ENCODE measurements around the gene CRELD2. TPM values are rescaled to one million over a fixed set of nuclear protein-coding genes. Genes with fewer than 3 reads are reported as not detected.

Gene CRELD2
- total and polyA plus RNA-seq, 2 of the 13 experiments (the other 11 are each of a cell fraction or from before 2014, with no cell fraction given), result 17.2 to 44.7 TPM

DNA sequence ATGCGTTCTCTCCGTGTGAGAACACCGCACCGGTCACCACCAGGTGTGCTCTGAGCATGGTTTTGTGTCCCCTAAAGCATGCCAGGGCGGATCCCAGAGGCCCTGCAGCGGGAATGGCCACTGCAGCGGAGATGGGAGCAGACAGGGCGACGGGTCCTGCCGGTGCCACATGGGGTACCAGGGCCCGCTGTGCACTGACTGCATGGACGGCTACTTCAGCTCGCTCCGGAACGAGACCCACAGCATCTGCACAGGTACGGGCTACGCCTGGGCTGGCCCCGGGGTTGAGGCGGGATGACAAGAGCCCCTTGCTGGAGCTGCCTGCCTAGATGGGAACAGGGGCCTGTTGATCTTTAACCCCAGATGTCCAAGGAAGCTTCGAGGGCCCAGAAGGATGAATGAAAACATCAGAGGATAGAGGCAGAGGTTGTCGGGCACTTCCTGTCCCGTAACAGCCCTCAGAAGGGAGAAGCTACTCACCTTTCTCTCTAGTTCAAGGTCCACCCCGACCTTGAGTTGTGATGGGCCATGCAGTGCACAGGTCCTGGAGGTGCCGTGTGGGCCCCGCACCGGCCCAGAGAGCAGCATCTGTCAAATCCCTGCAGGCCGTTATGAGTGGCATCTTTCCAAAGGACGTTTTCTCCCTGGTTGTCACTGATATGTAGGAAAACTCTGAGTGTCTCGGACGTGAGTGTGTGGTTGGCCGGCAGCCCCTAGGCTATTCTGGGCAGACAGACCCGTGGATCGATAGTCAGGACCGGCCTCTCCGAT lies 3.3 kb downstream of the CRELD2 start:
- Histone ChIP-seq H3K79me2 (ENCODE audit: insufficient read depth, low read length) (peaks cover 9% of the 10 kb centered on the region), H2AFZ (ENCODE audit: low read length) (no peak overlapping the region), H3K4me3 (replicated peaks in 1 of 3; ENCODE audit: insufficient read depth in 1 of 3, low read depth in 2 of 3, low read length in 3 of 3) (no peak overlapping the region), H3K4me1 (ENCODE audit: insufficient read depth, low read length) (peaks cover 25% of the 10 kb centered on the region), H3K4me2 (ENCODE audit: low read depth, low read length) (no peak overlapping the region), H3K36me3 (replicated peaks in 1 of 2; ENCODE audit: control insufficient read depth in 1 of 2, insufficient read depth in 2 of 2, low read length in 2 of 2) (peaks cover 0 to 10% of the 10 kb centered on the region in 2 experiments; a peak in 3 of 5 replicates), H3K9me3 (ENCODE audit: low read length) (no peaks in the 10 kb centered on the region), H4K20me1 (ENCODE audit: insufficient read depth, low read length) (no peaks in the 10 kb centered on the region), H3K9ac (ENCODE audit: insufficient read depth, low read depth, low read length) (no peak overlapping the region), H3K27ac (ENCODE audit: extremely low read length, insufficient read depth, low read length) (no peak overlapping the region), H3K27me3 (ENCODE audit: control insufficient read depth in 1 of 2, insufficient read depth in 2 of 2, low read length in 2 of 2) (no peaks in the 10 kb centered on the region)
- ChIA-PET CTCF (ENCODE audit: low intra/inter-chr PET ratio, low total read pairs) (no interaction called here), POLR2A (no interaction called here)
- ATAC-seq (no peak), DNase-seq (ENCODE audit: low spot score) (no peak), FAIRE-seq (no peak)
- BruUV-seq (replicated peaks), result no TSS peak
- TF ChIP-seq, protein P1, sequence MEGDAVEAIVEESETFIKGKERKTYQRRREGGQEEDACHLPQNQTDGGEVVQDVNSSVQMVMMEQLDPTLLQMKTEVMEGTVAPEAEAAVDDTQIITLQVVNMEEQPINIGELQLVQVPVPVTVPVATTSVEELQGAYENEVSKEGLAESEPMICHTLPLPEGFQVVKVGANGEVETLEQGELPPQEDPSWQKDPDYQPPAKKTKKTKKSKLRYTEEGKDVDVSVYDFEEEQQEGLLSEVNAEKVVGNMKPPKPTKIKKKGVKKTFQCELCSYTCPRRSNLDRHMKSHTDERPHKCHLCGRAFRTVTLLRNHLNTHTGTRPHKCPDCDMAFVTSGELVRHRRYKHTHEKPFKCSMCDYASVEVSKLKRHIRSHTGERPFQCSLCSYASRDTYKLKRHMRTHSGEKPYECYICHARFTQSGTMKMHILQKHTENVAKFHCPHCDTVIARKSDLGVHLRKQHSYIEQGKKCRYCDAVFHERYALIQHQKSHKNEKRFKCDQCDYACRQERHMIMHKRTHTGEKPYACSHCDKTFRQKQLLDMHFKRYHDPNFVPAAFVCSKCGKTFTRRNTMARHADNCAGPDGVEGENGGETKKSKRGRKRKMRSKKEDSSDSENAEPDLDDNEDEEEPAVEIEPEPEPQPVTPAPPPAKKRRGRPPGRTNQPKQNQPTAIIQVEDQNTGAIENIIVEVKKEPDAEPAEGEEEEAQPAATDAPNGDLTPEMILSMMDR (CRISPR knock-in tag; IDR thresholded peaks at IDR 0.05), result no peak
- TF ChIP-seq ZIK1 (CRISPR knock-in tag; IDR thresholded peaks at IDR 0.05; ENCODE audit: borderline replicate concordance, low read depth) (no peak), ZNF605 (CRISPR knock-in tag; IDR thresholded peaks at IDR 0.05) (no peak)
- intact Hi-C loops (cut with micrococcal nuclease; ENCODE audit: unreplicated experiment), result no loop called here
- WGBS (ENCODE audit: low lambda C conversion rate), result 91% methylated on average over 21 of the region's 35 CpGs
- in situ Hi-C loops (cut with HindIII; ENCODE audit: extremely low pct_ligation_motif_present, low pct_unique_long_range_greater_than_20kb), result loop anchor here (5.0 kb wide), 1 partner anchor 154 kb away; no protein-coding TSS in a partner anchor

DNA sequence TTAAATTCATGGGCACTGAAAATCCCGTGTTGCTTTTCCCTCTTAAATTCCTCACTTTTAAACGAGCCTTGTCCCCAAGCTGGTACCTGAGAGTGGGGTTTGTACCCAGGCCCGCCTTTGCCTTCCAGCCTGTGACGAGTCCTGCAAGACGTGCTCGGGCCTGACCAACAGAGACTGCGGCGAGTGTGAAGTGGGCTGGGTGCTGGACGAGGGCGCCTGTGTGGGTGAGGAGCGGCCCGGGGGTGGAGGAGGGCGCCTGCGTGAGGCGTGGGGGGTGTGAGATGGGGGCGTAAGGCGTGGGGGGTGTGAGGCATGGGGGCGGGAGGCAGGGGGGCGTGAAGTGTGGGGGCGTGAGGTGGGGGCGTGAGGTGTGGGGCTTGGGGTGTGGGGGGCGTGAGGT lies 4.0 kb downstream of the CRELD2 start:
- 96% methylated on average over 22 of the region's 22 CpGs for WGBS (ENCODE audit: low lambda C conversion rate)
- ChIA-PET CTCF (ENCODE audit: low intra/inter-chr PET ratio, low total read pairs) (no interaction called here), POLR2A (no interaction called here)
- H2AFZ ChIP-seq (ENCODE audit: low read length), result no peak overlapping the region
- H4K20me1 ChIP-seq (ENCODE audit: insufficient read depth, low read length), result no peaks in the 10 kb centered on the region
- H3K9me3 ChIP-seq (ENCODE audit: low read length), result no peaks in the 10 kb centered on the region
- no peak overlapping the region for H3K9ac ChIP-seq (ENCODE audit: insufficient read depth, low read depth, low read length)
- intact Hi-C loops (cut with micrococcal nuclease; ENCODE audit: unreplicated experiment), result no loop called here
- no TSS peak for BruUV-seq (replicated peaks)
- H3K4me3 ChIP-seq (replicated peaks in 1 of 3; ENCODE audit: insufficient read depth in 1 of 3, low read depth in 2 of 3, low read length in 3 of 3), result no peak overlapping the region
- DNase-seq (ENCODE audit: low spot score), result no peak
- H3K27ac ChIP-seq (ENCODE audit: extremely low read length, insufficient read depth, low read length), result no peak overlapping the region
- no peak for FAIRE-seq
- H3K79me2 ChIP-seq (ENCODE audit: insufficient read depth, low read length), result peaks cover 3% of the 10 kb centered on the region
- H3K4me2 ChIP-seq (ENCODE audit: low read depth, low read length), result no peak overlapping the region
- peaks cover 17% of the 10 kb centered on the region for H3K4me1 ChIP-seq (ENCODE audit: insufficient read depth, low read length)
- ATAC-seq, result no peak
- no peaks in the 10 kb centered on the region for H3K27me3 ChIP-seq (ENCODE audit: control insufficient read depth in 1 of 2, insufficient read depth in 2 of 2, low read length in 2 of 2)
- in situ Hi-C loops (cut with HindIII; ENCODE audit: extremely low pct_ligation_motif_present, low pct_unique_long_range_greater_than_20kb), result loop anchor here (5.0 kb wide), 1 partner anchor 155 kb away; no protein-coding TSS in a partner anchor
- peaks cover 0 to 10% of the 10 kb centered on the region in 2 experiments; a peak in 3 of 5 replicates for H3K36me3 ChIP-seq (replicated peaks in 1 of 2; ENCODE audit: control insufficient read depth in 1 of 2, insufficient read depth in 2 of 2, low read length in 2 of 2)
- TF ChIP-seq NFKBIZ (CRISPR knock-in tag; IDR thresholded peaks at IDR 0.05) (no peak), YEATS4 (CRISPR knock-in tag; IDR thresholded peaks at IDR 0.05; ENCODE audit: borderline replicate concordance) (no peak), GZF1 (CRISPR knock-in tag; IDR thresholded peaks at IDR 0.05) (no peak), TEAD2 (CRISPR knock-in tag; IDR thresholded peaks at IDR 0.05) (no peak), TCF7 (IDR thresholded peaks at IDR 0.05; ENCODE audit: low read depth) (no peak), RFXANK (CRISPR knock-in tag; IDR thresholded peaks at IDR 0.05) (no peak), SUZ12 (IDR thresholded peaks at IDR 0.05; ENCODE audit: low read depth, low read length) (no peak), PRMT3 (CRISPR knock-in tag; IDR thresholded peaks at IDR 0.05; ENCODE audit: borderline replicate concordance, low read depth) (no peak), PHB2 (IDR thresholded peaks at IDR 0.05; ENCODE audit: partially characterized antibody) (no peak), BORCS8-MEF2B (CRISPR knock-in tag; IDR thresholded peaks at IDR 0.05) (no peak), SRSF9 (IDR thresholded peaks at IDR 0.05; ENCODE audit: borderline replicate concordance, insufficient read depth, low read depth, low read length, poor library complexity, severe bottlenecking) (no peak), SIX1 (CRISPR knock-in tag; IDR thresholded peaks at IDR 0.05; ENCODE audit: borderline replicate concordance) (no peak), ZNF839 (CRISPR knock-in tag; IDR thresholded peaks at IDR 0.05; ENCODE audit: borderline replicate concordance) (no peak)
- TF ChIP-seq, protein P2, sequence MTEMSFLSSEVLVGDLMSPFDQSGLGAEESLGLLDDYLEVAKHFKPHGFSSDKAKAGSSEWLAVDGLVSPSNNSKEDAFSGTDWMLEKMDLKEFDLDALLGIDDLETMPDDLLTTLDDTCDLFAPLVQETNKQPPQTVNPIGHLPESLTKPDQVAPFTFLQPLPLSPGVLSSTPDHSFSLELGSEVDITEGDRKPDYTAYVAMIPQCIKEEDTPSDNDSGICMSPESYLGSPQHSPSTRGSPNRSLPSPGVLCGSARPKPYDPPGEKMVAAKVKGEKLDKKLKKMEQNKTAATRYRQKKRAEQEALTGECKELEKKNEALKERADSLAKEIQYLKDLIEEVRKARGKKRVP (CRISPR knock-in tag; IDR thresholded peaks at IDR 0.05), result no peak

Data from HepG2 (cell line).